Measurements from ENCODE around the gene TMEM225B. TPM values are rescaled to one million over a fixed set of nuclear protein-coding genes. Genes with fewer than 3 reads are reported as not detected.

The TMEM225B gene
- total RNA-seq, 1 donor from 2014 or later = 0.91 TPM

GRCh38 chr7:99554939-99555338, 43.1 kb upstream of the TMEM225B start:
- H3K27me3 Mint-ChIP-seq = no peaks in the 10 kb centered on the region
- H3K9me3 Mint-ChIP-seq (ENCODE audit: low read depth) = no peaks in the 10 kb centered on the region
- no peak for DNase-seq (ENCODE audit: low spot score, unreplicated experiment)
- peaks cover 16% of the 10 kb centered on the region for H3K36me3 Mint-ChIP-seq (ENCODE audit: insufficient read depth)
- peaks cover 21% of the 10 kb centered on the region for H3K4me1 Mint-ChIP-seq (ENCODE audit: low read depth)
- no peak for TF ChIP-seq CTCF (IDR thresholded peaks at IDR 0.05; ENCODE audit: unreplicated experiment)
- no peak overlapping the region for H3K4me3 Mint-ChIP-seq (ENCODE audit: low read depth)
- no peak overlapping the region for H3K27ac Mint-ChIP-seq

- Mint-ChIP-seq H3K9me3 (ENCODE audit: low read depth) (no peaks in the 10 kb centered on the region), H3K4me3 (ENCODE audit: low read depth) (peak overlapping the region; percentile 99), H3K4me1 (ENCODE audit: low read depth) (peaks cover 15% of the 10 kb centered on the region), H3K36me3 (ENCODE audit: insufficient read depth) (peaks cover 16% of the 10 kb centered on the region), H3K27me3 (no peaks in the 10 kb centered on the region), H3K27ac (peak overlapping the region; percentile 99)
- DNase-seq (ENCODE audit: low spot score, unreplicated experiment) = no peak
- TF ChIP-seq CTCF (IDR thresholded peaks at IDR 0.05; ENCODE audit: unreplicated experiment) = no peak
These were observed 40.9 kb upstream of the TMEM225B start for GRCh38 chr7:99557196-99557607.

- no peak for DNase-seq (ENCODE audit: low spot score, unreplicated experiment)
- H3K9me3 Mint-ChIP-seq (ENCODE audit: low read depth) = no peaks in the 10 kb centered on the region
These were observed 40.1 kb upstream of the TMEM225B start for GRCh38 chr7:99557940-99558305.

GRCh38 chr7:99558306-99559174, 39.5 kb upstream of the TMEM225B start, which contains the start of gene ZNF655:
Gene ZNF655, plus strand, starts transcription at chr7:99558642. Its CDS starts 1,918 bp downstream, at chr7:99560560.
- H3K36me3 Mint-ChIP-seq (ENCODE audit: insufficient read depth) = peaks cover 22% of the 10 kb centered on the region

More at GRCh38 chr7:99557940-99558305, 40.1 kb upstream of the TMEM225B start:
- peak overlapping the region; percentile 99 for H3K4me3 Mint-ChIP-seq (ENCODE audit: low read depth)
- no peak for TF ChIP-seq CTCF (IDR thresholded peaks at IDR 0.05; ENCODE audit: unreplicated experiment)
- H3K27ac Mint-ChIP-seq = peak overlapping the region; percentile 99
- peaks cover 21% of the 10 kb centered on the region for H3K36me3 Mint-ChIP-seq (ENCODE audit: insufficient read depth)
- peaks cover 13% of the 10 kb centered on the region for H3K4me1 Mint-ChIP-seq (ENCODE audit: low read depth)
- no peaks in the 10 kb centered on the region for H3K27me3 Mint-ChIP-seq

More at GRCh38 chr7:99558306-99559174, 39.5 kb upstream of the TMEM225B start, which contains the start of gene ZNF655:
- DNase-seq (ENCODE audit: low spot score, unreplicated experiment) = peak; percentile 94
- no peak for TF ChIP-seq CTCF (IDR thresholded peaks at IDR 0.05; ENCODE audit: unreplicated experiment)
- Mint-ChIP-seq H3K4me3 (ENCODE audit: low read depth) (peak within 1 kb of the TSS; percentile 99), H3K27me3 (no peaks in the 10 kb centered on the region), H3K4me1 (ENCODE audit: low read depth) (peaks cover 13% of the 10 kb centered on the region), H3K9me3 (ENCODE audit: low read depth) (no peaks in the 10 kb centered on the region), H3K27ac (peak within 1 kb of the TSS; percentile 99)

Data from progenitor cell of endocrine pancreas (in vitro differentiated cells).